HepG2 (cell line): ENCODE data around the gene RYR2.

Source experiments
- ATAD3A ChIP-seq: sonication (generic); formaldehyde crosslinking; IDR thresholded peaks from 2 replicates; pipeline ENCODE4 v1.4.0; 2020; ENCODE audit warnings: missing genetic modification reagents
- CEBPB ChIP-seq: IDR thresholded peaks from 2 replicates; pipeline ENCODE4 v1.6.1; 2011; ENCODE audit warnings: low read depth, low read length, improper control_type of control experiment, borderline replicate concordance
- HNRNPLL ChIP-seq: fragments of 200-400 bp; formaldehyde crosslinking; IDR thresholded peaks from 2 replicates; pipeline ENCODE4 v1.6.1; 2017; ENCODE audit warnings: mild to moderate bottlenecking, low read depth, low read length; ENCODE audit not compliant: poor library complexity, severe bottlenecking
- SKI ChIP-seq: fragments of 450-650 bp; IDR thresholded peaks from one replicate; pipeline ENCODE4 v1.6.1; 2018; ENCODE audit warnings: mild to moderate bottlenecking; ENCODE audit not compliant: partially characterized antibody
- ZFP36L1 ChIP-seq: sonication (generic); formaldehyde crosslinking; IDR thresholded peaks from 2 replicates; pipeline ENCODE4 v1.8.0; 2022; ENCODE audit warnings: mild to moderate bottlenecking, missing genetic modification reagents, moderate library complexity

GRCh38 chr1:237035759-237036158, 6.2 kb upstream of the RYR2 start:
- TF ChIP-seq HNRNPLL (no peak), SKI (no peak), ZFP36L1 (no peak), CEBPB (no peak), ATAD3A (no peak)
